OCI-LY7 (cell line): ENCODE results near the gene ENOX1. TPM values are rescaled to one million over a fixed set of nuclear protein-coding genes. Genes with fewer than 3 reads are reported as not detected.

Experiments used
- BruUV-seq: library from RNA; stranded (reverse); fragments of 400-500 nt; replicated peaks from 2 replicates; lab custom pipeline; 2021; lab: Mats Ljungman, UMichigan
- CTCF ChIA-PET: fragments of 300-600 bp; sonication (Branson Sonifier 250); formaldehyde crosslinking; loops from one replicate; lab custom pipeline; 2022; ENCODE audit warnings: antibody characterized with exemption; ENCODE audit not compliant: unreplicated experiment; lab: Charles Lee
- POLR2A ChIA-PET: fragments of 300-600 bp; sonication (Branson Sonifier 250); formaldehyde crosslinking; loops from one replicate; lab custom pipeline; 2022; ENCODE audit warnings: antibody characterized with exemption; lab: Charles Lee
- DNase-seq: peaks from one replicate; pipeline ENCODE4 v3.0.0-alpha.2; 2015; ENCODE audit warnings: low spot score
- H2AFZ ChIP-seq: fragments of 200-600 bp; sonication (generic), shearing (Covaris generic); 2 replicates; pipeline ENCODE4 v1.6.1; 2014; ENCODE audit warnings: mild to moderate bottlenecking, antibody characterized with exemption, low read length, moderate library complexity
- H3K27ac ChIP-seq: fragments of 200-600 bp; sonication (generic); 2 replicates; pipeline ENCODE4 v1.5.1; 2014; ENCODE audit warnings: mixed run types, low read depth, mild to moderate bottlenecking, moderate library complexity, low read length, inconsistent platforms; ENCODE audit not compliant: poor library complexity, severe bottlenecking
- H3K36me3 ChIP-seq: fragments of 200-600 bp; sonication (generic); 2 replicates; pipeline ENCODE4 v1.6.1; 2014; ENCODE audit warnings: mild to moderate bottlenecking, antibody characterized with exemption, low read length, moderate library complexity, mixed read lengths; ENCODE audit not compliant: insufficient read depth
- H3K4me1 ChIP-seq: fragments of 200-600 bp; sonication (generic); 2 replicates; pipeline ENCODE4 v1.5.1; 2014; ENCODE audit warnings: mild to moderate bottlenecking, low read length; ENCODE audit not compliant: insufficient read depth, poor library complexity, severe bottlenecking
- H3K4me2 ChIP-seq: fragments of 200-600 bp; sonication (generic); 2 replicates; pipeline ENCODE4 v1.6.1; 2014; ENCODE audit warnings: mild to moderate bottlenecking, low read length
- H3K4me3 ChIP-seq: fragments of 200-600 bp; sonication (generic); 2 replicates; pipeline ENCODE4 v1.5.1; 2014; ENCODE audit warnings: mild to moderate bottlenecking, low read depth, low read length; ENCODE audit not compliant: poor library complexity, severe bottlenecking
- H3K79me2 ChIP-seq: fragments of 200-600 bp; sonication (generic); 2 replicates; pipeline ENCODE4 v1.6.1; 2016; ENCODE audit warnings: low read depth, mild to moderate bottlenecking, low read length, moderate library complexity, mixed read lengths; ENCODE audit not compliant: insufficient read depth
- H3K9me2 ChIP-seq: fragments of 200-600 bp; sonication (generic); 2 replicates; pipeline ENCODE4 v1.6.1; 2016; ENCODE audit warnings: mild to moderate bottlenecking, low read length, mixed read lengths; ENCODE audit not compliant: insufficient read depth
- H3K9me3 ChIP-seq: fragments of 200-600 bp; sonication (generic); 2 replicates; pipeline ENCODE4 v1.6.1; 2014; ENCODE audit warnings: mild to moderate bottlenecking, mixed run types, low read length, mixed read lengths
- H4K20me1 ChIP-seq: fragments of 200-600 bp; sonication (generic); 2 replicates; pipeline ENCODE4 v1.6.1; 2014; ENCODE audit warnings: mild to moderate bottlenecking, antibody characterized with exemption, low read length, moderate library complexity, mixed read lengths; ENCODE audit not compliant: insufficient read depth
- CTCF ChIP-seq: fragments of 200-600 bp; sonication (generic); conservative IDR thresholded peaks from 2 replicates; pipeline ENCODE4 v1.5.1; 2014; ENCODE audit warnings: mild to moderate bottlenecking, antibody characterized with exemption, low read length, moderate library complexity, mixed read lengths
- EZH2phosphoT487 ChIP-seq: fragments of 200-600 bp; sonication (generic); IDR thresholded peaks from 2 replicates; pipeline ENCODE4 v1.6.1; 2018; ENCODE audit warnings: low read depth, borderline replicate concordance, mild to moderate bottlenecking, mixed run types, antibody characterized with exemption, low read length, moderate library complexity, mixed read lengths
- intact Hi-C: fragments of 100-400 bp; cut with micrococcal nuclease; formaldehyde crosslinking; loops from one replicate; pipeline ENCODE4 v1.10.0; 2022; ENCODE audit not compliant: unreplicated experiment
- total RNA-seq, 2 experiments: library from RNA; depleted of rRNA in 1 of 2; stranded (reverse); fragments of >200 nt in 1 of 2; shearing (Covaris generic) in 1 of 2; gene quantifications; 2 replicates each; pipeline ENCODE4 v1.2.3, GENCODE V29; 2014 to 2022

ENOX1 gene
- total RNA-seq, 2 experiments from 2014 or later, result 0.03 TPM; not detected in 1

- CTCF ChIA-PET, result no interaction called here
- no peaks in the 10 kb centered on the region for H3K36me3 ChIP-seq
- no peak overlapping the region for H3K4me3 ChIP-seq
- H3K4me1 ChIP-seq, result no peaks in the 10 kb centered on the region
- BruUV-seq, result no TSS peak
- intact Hi-C loops, result no loop called here
- H3K27ac ChIP-seq, result no peak overlapping the region
- no peaks in the 10 kb centered on the region for H3K79me2 ChIP-seq
- DNase-seq, result no peak
- TF ChIP-seq EZH2phosphoT487, result no peak
- H4K20me1 ChIP-seq, result no peaks in the 10 kb centered on the region
- POLR2A ChIA-PET, result no interaction called here
- no peaks in the 10 kb centered on the region for H3K9me2 ChIP-seq
- no peak overlapping the region for H2AFZ ChIP-seq
- H3K9me3 ChIP-seq, result no peaks in the 10 kb centered on the region
- H3K4me2 ChIP-seq, result no peak overlapping the region
These were observed 525.8 kb downstream of the ENOX1 start for GRCh38 chr13:43260999-43261398.

GRCh38 chr13:43258771-43259170, 528.0 kb downstream of the ENOX1 start:
- Histone ChIP-seq H2AFZ (no peak overlapping the region), H3K9me3 (no peaks in the 10 kb centered on the region), H4K20me1 (no peaks in the 10 kb centered on the region), H3K36me3 (no peaks in the 10 kb centered on the region), H3K4me1 (no peaks in the 10 kb centered on the region), H3K27ac (no peak overlapping the region), H3K9me2 (no peaks in the 10 kb centered on the region), H3K4me2 (no peak overlapping the region), H3K79me2 (no peaks in the 10 kb centered on the region), H3K4me3 (no peak overlapping the region)
- POLR2A ChIA-PET, result no interaction called here
- BruUV-seq, result no TSS peak
- CTCF ChIA-PET, result no interaction called here
- no peak for TF ChIP-seq EZH2phosphoT487
- no peak for TF ChIP-seq CTCF
- intact Hi-C loops, result no loop called here
- DNase-seq, result no peak

- DNase-seq, result no peak
- TF ChIP-seq EZH2phosphoT487 (no peak), CTCF (no peak)
- Histone ChIP-seq H2AFZ (no peak overlapping the region), H4K20me1 (no peaks in the 10 kb centered on the region), H3K36me3 (no peaks in the 10 kb centered on the region), H3K9me3 (no peaks in the 10 kb centered on the region), H3K4me3 (no peak overlapping the region), H3K4me1 (no peaks in the 10 kb centered on the region), H3K9me2 (no peaks in the 10 kb centered on the region), H3K27ac (no peak overlapping the region), H3K79me2 (no peaks in the 10 kb centered on the region), H3K4me2 (no peak overlapping the region)
- ChIA-PET POLR2A (no interaction called here), CTCF (no interaction called here)
- BruUV-seq, result no TSS peak
- intact Hi-C loops, result no loop called here
These were observed 529.0 kb downstream of the ENOX1 start for GRCh38 chr13:43257765-43258164.
